Tibial nerve (tissue), 4 donors: ENCODE data around the gene TBL1X. TPM values are rescaled to one million over a fixed set of nuclear protein-coding genes. Genes with fewer than 3 reads are reported as not detected.
A peak's percentile ranks its signal among the peaks of the same experiment; 100 is the strongest.

Experiments
- DNase-seq, 2 donors: peaks; one replicate each; pipeline ENCODE4 v3.0.0-alpha.2; 2019; ENCODE audit warnings: low spot score in 2 of 2
- H3K27ac ChIP-seq, 4 donors: fragments of 200-600 bp; sonication (generic) in 3 of 4; one replicate each; pipeline ENCODE4 v1.5.1; 2017 to 2019; ENCODE audit warnings: mild to moderate bottlenecking in 1 of 4
- H3K27me3 ChIP-seq, 2 donors: fragments of 200-600 bp; sonication (generic) in 1 of 2; one replicate each; pipeline versions ENCODE4 v1.5.1 to v1.6.0; 2017 to 2019
- H3K36me3 ChIP-seq, 3 donors: fragments of 200-600 bp; sonication (generic); one replicate each; pipeline ENCODE4 v1.5.1; 2018 to 2019
- H3K4me1 ChIP-seq, 4 donors: fragments of 200-600 bp; sonication (generic) in 3 of 4; one replicate each; pipeline ENCODE4 v1.5.1; 2017 to 2019
- H3K4me3 ChIP-seq, 4 donors: fragments of 200-600 bp; sonication (generic) in 3 of 4; one replicate each; pipeline ENCODE4 v1.5.1; 2017 to 2019; ENCODE audit warnings: mild to moderate bottlenecking in 1 of 4, moderate library complexity in 1 of 4
- H3K9me3 ChIP-seq, 4 donors: fragments of 200-600 bp; sonication (generic) in 3 of 4; one replicate each; pipeline ENCODE4 v1.5.1; 2017 to 2019
- EP300 ChIP-seq, 2 donors: sonication (generic); formaldehyde crosslinking; IDR thresholded peaks; one replicate each; pipeline ENCODE4 v1.6.1; 2017; ENCODE audit warnings: antibody characterized with exemption in 2 of 2, mild to moderate bottlenecking in 1 of 2
- POLR2A ChIP-seq, 2 donors: fragments of 450-650 bp; IDR thresholded peaks; one replicate each; pipeline ENCODE4 v1.6.1; 2017; ENCODE audit warnings: antibody characterized with exemption in 2 of 2, mild to moderate bottlenecking in 2 of 2, moderate library complexity in 2 of 2
- WGBS, 2 donors: methylation state at CpG; one replicate each; pipeline ENCODE4 v1.1.5; 2018; 5-methylcytosine and 5-hydroxymethylcytosine counted together
- total RNA-seq, 4 donors: library from RNA; depleted of rRNA; stranded (reverse); fragments of >200 nt; gene quantifications; one replicate each; pipeline ENCODE4 v1.1.0, GENCODE V29; 2016
- TF ChIP-seq, protein P1 (sequence below), 5 experiments: fragments of 200-600 bp in 3 of 5; fragments of 450-650 bp in 2 of 5; sonication (generic) in 3 of 5; IDR thresholded peaks; one replicate each; pipeline ENCODE4 v1.5.1; 2016 to 2019; ENCODE audit warnings: antibody characterized with exemption in 5 of 5, mild to moderate bottlenecking in 3 of 5, moderate library complexity in 2 of 5

Gene TBL1X
- total RNA-seq, 4 donors from 2014 or later: 12.2 to 25.2 (median 19.5) TPM

- no peaks in the 10 kb centered on the region for H3K9me3 ChIP-seq
- H3K27me3 ChIP-seq: no peaks in the 10 kb centered on the region
- H3K4me1 ChIP-seq: peaks cover 0 to 4% (median 0%) of the 10 kb centered on the region in 4 donors
- WGBS, 2 donors: 87 to 88% methylated on average over 10 to 14 of the region's 14 CpGs
- no peak for DNase-seq
- H3K27ac ChIP-seq: no peak overlapping the region
- H3K36me3 ChIP-seq: no peaks in the 10 kb centered on the region
- TF ChIP-seq EP300 (IDR thresholded peaks at IDR 0.05) (no peak), POLR2A (IDR thresholded peaks at IDR 0.05) (no peak)
- TF ChIP-seq, protein P1, sequence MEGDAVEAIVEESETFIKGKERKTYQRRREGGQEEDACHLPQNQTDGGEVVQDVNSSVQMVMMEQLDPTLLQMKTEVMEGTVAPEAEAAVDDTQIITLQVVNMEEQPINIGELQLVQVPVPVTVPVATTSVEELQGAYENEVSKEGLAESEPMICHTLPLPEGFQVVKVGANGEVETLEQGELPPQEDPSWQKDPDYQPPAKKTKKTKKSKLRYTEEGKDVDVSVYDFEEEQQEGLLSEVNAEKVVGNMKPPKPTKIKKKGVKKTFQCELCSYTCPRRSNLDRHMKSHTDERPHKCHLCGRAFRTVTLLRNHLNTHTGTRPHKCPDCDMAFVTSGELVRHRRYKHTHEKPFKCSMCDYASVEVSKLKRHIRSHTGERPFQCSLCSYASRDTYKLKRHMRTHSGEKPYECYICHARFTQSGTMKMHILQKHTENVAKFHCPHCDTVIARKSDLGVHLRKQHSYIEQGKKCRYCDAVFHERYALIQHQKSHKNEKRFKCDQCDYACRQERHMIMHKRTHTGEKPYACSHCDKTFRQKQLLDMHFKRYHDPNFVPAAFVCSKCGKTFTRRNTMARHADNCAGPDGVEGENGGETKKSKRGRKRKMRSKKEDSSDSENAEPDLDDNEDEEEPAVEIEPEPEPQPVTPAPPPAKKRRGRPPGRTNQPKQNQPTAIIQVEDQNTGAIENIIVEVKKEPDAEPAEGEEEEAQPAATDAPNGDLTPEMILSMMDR (IDR thresholded peaks at IDR 0.05): no peak
- no peak overlapping the region for H3K4me3 ChIP-seq
Observed at GRCh38 chrX:9642270-9642995, 177.6 kb downstream of the TBL1X start.

DNA sequence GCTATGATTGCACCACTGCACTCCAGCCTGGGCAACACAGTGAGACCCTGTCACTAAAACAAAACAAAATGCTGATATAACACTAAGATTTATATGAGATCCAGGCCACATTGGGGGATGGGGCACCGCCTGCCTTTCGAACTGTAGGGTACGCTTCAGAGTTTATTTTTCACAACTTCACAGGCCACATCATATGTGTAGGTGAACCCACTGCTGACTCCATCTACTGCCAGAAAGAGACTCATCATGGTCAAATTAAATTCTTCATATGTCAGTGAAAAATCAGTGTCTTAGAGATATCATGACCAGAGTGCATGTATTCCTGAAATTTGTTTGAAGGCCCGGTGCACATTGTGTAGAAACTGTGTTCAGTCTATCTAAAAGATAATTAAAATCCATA lies 178.9 kb downstream of the TBL1X start:
- Histone ChIP-seq H3K36me3 (no peaks in the 10 kb centered on the region), H3K4me1 (peaks cover 0 to 12% (median 0%) of the 10 kb centered on the region in 4 donors), H3K27ac (no peak overlapping the region), H3K9me3 (no peaks in the 10 kb centered on the region), H3K27me3 (no peaks in the 10 kb centered on the region), H3K4me3 (no peak overlapping the region)
- 91 to 92% methylated on average over 1 to 4 of the region's 4 CpGs for WGBS, 2 donors
- no peak for TF ChIP-seq POLR2A (IDR thresholded peaks at IDR 0.05)
- no peak for TF ChIP-seq EP300 (IDR thresholded peaks at IDR 0.05)
- TF ChIP-seq, protein P1 (IDR thresholded peaks at IDR 0.05): no peak
- DNase-seq: no peak

DNA sequence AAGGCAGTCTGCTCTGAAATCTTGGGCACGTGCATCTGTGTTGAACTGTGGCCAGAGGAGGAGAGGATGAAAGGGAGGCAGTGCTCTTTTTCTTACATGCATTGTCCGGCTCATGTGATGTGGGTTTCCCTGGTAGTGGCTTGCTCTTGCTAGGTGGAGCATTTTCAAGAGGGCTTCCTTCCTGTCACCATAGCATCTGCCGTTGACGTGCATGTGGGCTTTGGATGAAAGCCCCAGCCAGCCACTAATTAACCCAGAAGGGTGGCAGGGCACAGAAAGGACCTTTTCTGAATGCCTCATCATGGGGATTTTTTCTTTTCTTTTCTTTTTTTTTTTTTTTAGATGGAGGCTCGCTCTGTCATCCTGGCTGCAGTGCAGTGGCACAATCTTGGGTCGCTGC lies 179.5 kb downstream of the TBL1X start:
- TF ChIP-seq POLR2A (IDR thresholded peaks at IDR 0.05) (no peak), EP300 (IDR thresholded peaks at IDR 0.05) (no peak)
- TF ChIP-seq, protein P1 (IDR thresholded peaks at IDR 0.05): no peak
- Histone ChIP-seq H3K27me3 (no peaks in the 10 kb centered on the region), H3K27ac (no peak overlapping the region), H3K4me3 (no peak overlapping the region), H3K4me1 (peaks cover 0 to 12% (median 0%) of the 10 kb centered on the region in 4 donors), H3K36me3 (no peaks in the 10 kb centered on the region), H3K9me3 (no peaks in the 10 kb centered on the region)
- 58 to 75% methylated on average over 6 of the region's 6 CpGs for WGBS, 2 donors
- DNase-seq: no peak

- Histone ChIP-seq H3K9me3 (no peaks in the 10 kb centered on the region), H3K27ac (peak overlapping the region in 2 of 4 donors; percentile 51 to 54), H3K4me1 (peaks cover 0 to 12% (median 0%) of the 10 kb centered on the region in 4 donors), H3K4me3 (no peak overlapping the region), H3K27me3 (no peaks in the 10 kb centered on the region), H3K36me3 (no peaks in the 10 kb centered on the region)
- DNase-seq: no peak
- WGBS, 2 donors: 30 to 37% methylated on average over 11 to 12 of the region's 12 CpGs
- TF ChIP-seq, protein P1 (IDR thresholded peaks at IDR 0.05): no peak
- peak in 1 of 2 donors; percentile 42 for TF ChIP-seq EP300 (IDR thresholded peaks at IDR 0.05)
Observed at GRCh38 chrX:9646471-9647224, 181.8 kb downstream of the TBL1X start.

- no peak for DNase-seq
- peaks cover 0 to 12% (median 0%) of the 10 kb centered on the region in 4 donors for H3K4me1 ChIP-seq
- 54 to 69% methylated on average over 7 of the region's 7 CpGs for WGBS, 2 donors
- no peak overlapping the region for H3K4me3 ChIP-seq
- TF ChIP-seq, protein P1 (IDR thresholded peaks at IDR 0.05): no peak
- TF ChIP-seq POLR2A (IDR thresholded peaks at IDR 0.05): no peak
- no peak for TF ChIP-seq EP300 (IDR thresholded peaks at IDR 0.05)
- peak overlapping the region in 2 of 4 donors; percentile 51 to 54 for H3K27ac ChIP-seq
- H3K36me3 ChIP-seq: no peaks in the 10 kb centered on the region
- H3K27me3 ChIP-seq: no peaks in the 10 kb centered on the region
- H3K9me3 ChIP-seq: no peaks in the 10 kb centered on the region
Observed at GRCh38 chrX:9647431-9647830, 182.6 kb downstream of the TBL1X start.
